K562 (cell line): ENCODE data around the gene ZEB2. TPM values are rescaled to one million over a fixed set of nuclear protein-coding genes. Genes with fewer than 3 reads are reported as not detected.

ENCODE experiments used
- ARID1B ChIP-seq: fragments of 450-650 bp; IDR thresholded peaks from 2 replicates; pipeline ENCODE4 v1.6.1; 2016; ENCODE audit warnings: antibody characterized with exemption, mild to moderate bottlenecking, inconsistent platforms
- ESRRB ChIP-seq: fragments of 250-450 bp; sonication (Bioruptor Pico); IDR thresholded peaks from 2 replicates; pipeline ENCODE4 v1.5.0; 2020; ENCODE audit warnings: mild to moderate bottlenecking, moderate library complexity, borderline replicate concordance
- GABPA ChIP-seq: fragments of 200-800 bp; sonication (Bioruptor generic); conservative IDR thresholded peaks from 2 replicates; pipeline ENCODE4 v1.6.1; 2016; ENCODE audit warnings: low read depth, missing genetic modification characterization, missing compliant biosample characterization
- JUND ChIP-seq, 2 experiments: IDR thresholded peaks; 2 replicates in 1 of 2; 3 replicates in 1 of 2; pipeline ENCODE4 v1.6.1; 2011; ENCODE audit warnings: borderline replicate concordance in 2 of 2, low read depth in 2 of 2, low read length in 2 of 2, improper control_type of control experiment in 1 of 2, missing biosample characterization in 1 of 2, missing genetic modification characterization in 1 of 2, missing genetic modification reagents in 1 of 2
- KLF13 ChIP-seq: fragments of 450-650 bp; IDR thresholded peaks from 2 replicates; pipeline ENCODE4 v1.6.1; 2016; ENCODE audit warnings: missing genetic modification characterization, low read depth, mild to moderate bottlenecking, missing compliant biosample characterization, moderate library complexity, borderline replicate concordance
- TARDBP ChIP-seq: fragments of 450-650 bp; IDR thresholded peaks from 2 replicates; pipeline ENCODE4 v1.6.1; 2016
- TEAD4 ChIP-seq, 2 experiments: sonication (generic) in 1 of 2; formaldehyde crosslinking in 1 of 2; IDR thresholded peaks; 2 replicates each; pipeline versions ENCODE4 v1.6.1 to v1.8.0; 2012 to 2022; ENCODE audit warnings: borderline replicate concordance in 1 of 2, inconsistent platforms in 1 of 2, low read length in 1 of 2, mild to moderate bottlenecking in 1 of 2, missing genetic modification reagents in 1 of 2
- ZNF41 ChIP-seq: fragments of 250-450 bp; sonication (Bioruptor Pico); conservative IDR thresholded peaks from 2 replicates; pipeline ENCODE4 v1.4.0; 2020; ENCODE audit warnings: mild to moderate bottlenecking
- polyA plus RNA-seq, 8 experiments: library from polyadenylated mRNA; depleted of rRNA in 4 of 8; stranded (reverse) in 5 of 8; unstranded in 3 of 8; fragments of >200 nt; fragmentation: Nextera tagmentation in 2 of 8; fragmentation: Illumina TruSeq in 1 of 8; extraction: Ambion mirVana in 2 of 8; extraction: Trizol in 1 of 8; gene quantifications; 2 replicates each; pipeline versions ENCODE4 v1.2.1 to v1.2.3, GENCODE V29; 2011 to 2014; ENCODE audit warnings: inconsistent platforms in 1 of 8, missing spikeins in 1 of 8
- total RNA-seq, 7 experiments: library from RNA; depleted of rRNA in 6 of 7; stranded (reverse); fragments of >200 nt in 6 of 7; fragmentation: Illumina TruSeq in 2 of 7; extraction: Trizol in 2 of 7; gene quantifications; 2 replicates each; pipeline versions ENCODE4 v1.2.1 to v1.2.3, GENCODE V29; 2011 to 2021; ENCODE audit warnings: low replicate concordance in 1 of 7
- TF ChIP-seq, protein P1 (sequence below): fragments of 250-450 bp; sonication (Bioruptor Pico); IDR thresholded peaks from 2 replicates; pipeline ENCODE4 v1.5.0; 2021
- TF ChIP-seq, protein P2 (sequence below): fragments of 200-600 bp; sonication (generic); IDR thresholded peaks from one replicate; pipeline ENCODE4 v1.6.1; 2012; ENCODE audit warnings: mild to moderate bottlenecking, low read depth, low read length, inconsistent platforms
- TF ChIP-seq, protein P3 (sequence below): fragments of 450-650 bp; IDR thresholded peaks from 2 replicates; pipeline ENCODE4 v1.6.1; 2014; ENCODE audit warnings: low read depth, mild to moderate bottlenecking, moderate library complexity, borderline replicate concordance

Gene ZEB2
- total and polyA plus RNA-seq, 9 of the 15 experiments (the other 6 are each of a cell fraction or from before 2014, with no cell fraction given) = 15.1 to 113 (median 72.3) TPM

DNA sequence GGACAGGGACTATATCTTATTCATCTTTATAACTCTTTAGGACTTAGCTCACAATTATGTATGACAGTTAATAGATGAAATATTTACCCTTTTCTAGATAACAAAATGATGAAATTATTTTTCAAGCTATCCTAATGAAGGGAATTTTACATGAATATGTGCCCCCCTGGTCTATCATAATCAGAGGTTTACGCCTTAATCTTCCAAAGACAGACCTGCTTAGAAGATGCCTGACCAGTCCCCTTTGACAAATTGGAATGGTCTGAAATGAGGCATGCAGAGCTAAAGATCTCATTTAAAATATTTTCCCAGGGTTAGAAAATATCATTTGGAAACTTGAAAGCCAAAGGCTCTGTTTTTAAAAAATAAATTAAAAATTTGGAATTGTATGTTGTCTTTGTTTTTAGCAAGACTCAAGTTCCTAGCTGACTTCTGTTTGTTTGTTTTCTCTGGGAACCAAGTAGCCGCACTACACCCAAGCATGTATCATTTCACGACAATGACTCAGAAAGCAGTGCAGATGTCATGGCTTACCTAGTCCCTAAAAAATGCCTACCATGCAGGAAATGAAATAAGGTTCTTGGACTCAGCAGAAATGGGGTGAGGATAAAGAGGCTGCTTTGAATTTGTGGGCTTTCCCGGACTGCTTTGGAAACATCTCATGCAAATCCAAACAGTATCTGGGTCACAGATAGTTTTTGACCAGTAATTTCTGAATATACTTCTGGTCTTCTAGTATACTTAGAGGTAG, 162.1 kb downstream of the ZEB2 start (continued):
- TF ChIP-seq, protein P1, sequence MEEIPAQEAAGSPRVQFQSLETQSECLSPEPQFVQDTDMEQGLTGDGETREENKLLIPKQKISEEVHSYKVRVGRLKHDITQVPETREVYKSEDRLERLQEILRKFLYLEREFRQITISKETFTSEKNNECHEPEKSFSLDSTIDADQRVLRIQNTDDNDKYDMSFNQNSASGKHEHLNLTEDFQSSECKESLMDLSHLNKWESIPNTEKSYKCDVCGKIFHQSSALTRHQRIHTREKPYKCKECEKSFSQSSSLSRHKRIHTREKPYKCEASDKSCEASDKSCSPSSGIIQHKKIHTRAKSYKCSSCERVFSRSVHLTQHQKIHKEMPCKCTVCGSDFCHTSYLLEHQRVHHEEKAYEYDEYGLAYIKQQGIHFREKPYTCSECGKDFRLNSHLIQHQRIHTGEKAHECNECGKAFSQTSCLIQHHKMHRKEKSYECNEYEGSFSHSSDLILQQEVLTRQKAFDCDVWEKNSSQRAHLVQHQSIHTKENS (CRISPR knock-in tag) = no peak
- no peak for TF ChIP-seq ZNF41 (CRISPR knock-in tag)
- TF ChIP-seq GABPA = no peak
- TF ChIP-seq TEAD4 (IDR thresholded peaks at IDR 0.05; ENCODE audit: low read length) = peak; percentile 55; the same call in 1 of the 2 replicates
- no peak for TF ChIP-seq TEAD4 (CRISPR knock-in tag; IDR thresholded peaks at IDR 0.05; ENCODE audit: borderline replicate concordance)
- peak; percentile 59 for TF ChIP-seq ARID1B
- TF ChIP-seq, protein P2, sequence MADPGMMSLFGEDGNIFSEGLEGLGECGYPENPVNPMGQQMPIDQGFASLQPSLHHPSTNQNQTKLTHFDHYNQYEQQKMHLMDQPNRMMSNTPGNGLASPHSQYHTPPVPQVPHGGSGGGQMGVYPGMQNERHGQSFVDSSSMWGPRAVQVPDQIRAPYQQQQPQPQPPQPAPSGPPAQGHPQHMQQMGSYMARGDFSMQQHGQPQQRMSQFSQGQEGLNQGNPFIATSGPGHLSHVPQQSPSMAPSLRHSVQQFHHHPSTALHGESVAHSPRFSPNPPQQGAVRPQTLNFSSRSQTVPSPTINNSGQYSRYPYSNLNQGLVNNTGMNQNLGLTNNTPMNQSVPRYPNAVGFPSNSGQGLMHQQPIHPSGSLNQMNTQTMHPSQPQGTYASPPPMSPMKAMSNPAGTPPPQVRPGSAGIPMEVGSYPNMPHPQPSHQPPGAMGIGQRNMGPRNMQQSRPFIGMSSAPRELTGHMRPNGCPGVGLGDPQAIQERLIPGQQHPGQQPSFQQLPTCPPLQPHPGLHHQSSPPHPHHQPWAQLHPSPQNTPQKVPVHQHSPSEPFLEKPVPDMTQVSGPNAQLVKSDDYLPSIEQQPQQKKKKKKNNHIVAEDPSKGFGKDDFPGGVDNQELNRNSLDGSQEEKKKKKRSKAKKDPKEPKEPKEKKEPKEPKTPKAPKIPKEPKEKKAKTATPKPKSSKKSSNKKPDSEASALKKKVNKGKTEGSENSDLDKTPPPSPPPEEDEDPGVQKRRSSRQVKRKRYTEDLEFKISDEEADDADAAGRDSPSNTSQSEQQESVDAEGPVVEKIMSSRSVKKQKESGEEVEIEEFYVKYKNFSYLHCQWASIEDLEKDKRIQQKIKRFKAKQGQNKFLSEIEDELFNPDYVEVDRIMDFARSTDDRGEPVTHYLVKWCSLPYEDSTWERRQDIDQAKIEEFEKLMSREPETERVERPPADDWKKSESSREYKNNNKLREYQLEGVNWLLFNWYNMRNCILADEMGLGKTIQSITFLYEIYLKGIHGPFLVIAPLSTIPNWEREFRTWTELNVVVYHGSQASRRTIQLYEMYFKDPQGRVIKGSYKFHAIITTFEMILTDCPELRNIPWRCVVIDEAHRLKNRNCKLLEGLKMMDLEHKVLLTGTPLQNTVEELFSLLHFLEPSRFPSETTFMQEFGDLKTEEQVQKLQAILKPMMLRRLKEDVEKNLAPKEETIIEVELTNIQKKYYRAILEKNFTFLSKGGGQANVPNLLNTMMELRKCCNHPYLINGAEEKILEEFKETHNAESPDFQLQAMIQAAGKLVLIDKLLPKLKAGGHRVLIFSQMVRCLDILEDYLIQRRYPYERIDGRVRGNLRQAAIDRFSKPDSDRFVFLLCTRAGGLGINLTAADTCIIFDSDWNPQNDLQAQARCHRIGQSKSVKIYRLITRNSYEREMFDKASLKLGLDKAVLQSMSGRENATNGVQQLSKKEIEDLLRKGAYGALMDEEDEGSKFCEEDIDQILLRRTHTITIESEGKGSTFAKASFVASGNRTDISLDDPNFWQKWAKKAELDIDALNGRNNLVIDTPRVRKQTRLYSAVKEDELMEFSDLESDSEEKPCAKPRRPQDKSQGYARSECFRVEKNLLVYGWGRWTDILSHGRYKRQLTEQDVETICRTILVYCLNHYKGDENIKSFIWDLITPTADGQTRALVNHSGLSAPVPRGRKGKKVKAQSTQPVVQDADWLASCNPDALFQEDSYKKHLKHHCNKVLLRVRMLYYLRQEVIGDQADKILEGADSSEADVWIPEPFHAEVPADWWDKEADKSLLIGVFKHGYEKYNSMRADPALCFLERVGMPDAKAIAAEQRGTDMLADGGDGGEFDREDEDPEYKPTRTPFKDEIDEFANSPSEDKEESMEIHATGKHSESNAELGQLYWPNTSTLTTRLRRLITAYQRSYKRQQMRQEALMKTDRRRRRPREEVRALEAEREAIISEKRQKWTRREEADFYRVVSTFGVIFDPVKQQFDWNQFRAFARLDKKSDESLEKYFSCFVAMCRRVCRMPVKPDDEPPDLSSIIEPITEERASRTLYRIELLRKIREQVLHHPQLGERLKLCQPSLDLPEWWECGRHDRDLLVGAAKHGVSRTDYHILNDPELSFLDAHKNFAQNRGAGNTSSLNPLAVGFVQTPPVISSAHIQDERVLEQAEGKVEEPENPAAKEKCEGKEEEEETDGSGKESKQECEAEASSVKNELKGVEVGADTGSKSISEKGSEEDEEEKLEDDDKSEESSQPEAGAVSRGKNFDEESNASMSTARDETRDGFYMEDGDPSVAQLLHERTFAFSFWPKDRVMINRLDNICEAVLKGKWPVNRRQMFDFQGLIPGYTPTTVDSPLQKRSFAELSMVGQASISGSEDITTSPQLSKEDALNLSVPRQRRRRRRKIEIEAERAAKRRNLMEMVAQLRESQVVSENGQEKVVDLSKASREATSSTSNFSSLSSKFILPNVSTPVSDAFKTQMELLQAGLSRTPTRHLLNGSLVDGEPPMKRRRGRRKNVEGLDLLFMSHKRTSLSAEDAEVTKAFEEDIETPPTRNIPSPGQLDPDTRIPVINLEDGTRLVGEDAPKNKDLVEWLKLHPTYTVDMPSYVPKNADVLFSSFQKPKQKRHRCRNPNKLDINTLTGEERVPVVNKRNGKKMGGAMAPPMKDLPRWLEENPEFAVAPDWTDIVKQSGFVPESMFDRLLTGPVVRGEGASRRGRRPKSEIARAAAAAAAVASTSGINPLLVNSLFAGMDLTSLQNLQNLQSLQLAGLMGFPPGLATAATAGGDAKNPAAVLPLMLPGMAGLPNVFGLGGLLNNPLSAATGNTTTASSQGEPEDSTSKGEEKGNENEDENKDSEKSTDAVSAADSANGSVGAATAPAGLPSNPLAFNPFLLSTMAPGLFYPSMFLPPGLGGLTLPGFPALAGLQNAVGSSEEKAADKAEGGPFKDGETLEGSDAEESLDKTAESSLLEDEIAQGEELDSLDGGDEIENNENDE = no peak
- no peak for TF ChIP-seq KLF13 (tag)
- TF ChIP-seq ESRRB (CRISPR knock-in tag) = no peak
- no peak for TF ChIP-seq TARDBP
- TF ChIP-seq, protein P3, sequence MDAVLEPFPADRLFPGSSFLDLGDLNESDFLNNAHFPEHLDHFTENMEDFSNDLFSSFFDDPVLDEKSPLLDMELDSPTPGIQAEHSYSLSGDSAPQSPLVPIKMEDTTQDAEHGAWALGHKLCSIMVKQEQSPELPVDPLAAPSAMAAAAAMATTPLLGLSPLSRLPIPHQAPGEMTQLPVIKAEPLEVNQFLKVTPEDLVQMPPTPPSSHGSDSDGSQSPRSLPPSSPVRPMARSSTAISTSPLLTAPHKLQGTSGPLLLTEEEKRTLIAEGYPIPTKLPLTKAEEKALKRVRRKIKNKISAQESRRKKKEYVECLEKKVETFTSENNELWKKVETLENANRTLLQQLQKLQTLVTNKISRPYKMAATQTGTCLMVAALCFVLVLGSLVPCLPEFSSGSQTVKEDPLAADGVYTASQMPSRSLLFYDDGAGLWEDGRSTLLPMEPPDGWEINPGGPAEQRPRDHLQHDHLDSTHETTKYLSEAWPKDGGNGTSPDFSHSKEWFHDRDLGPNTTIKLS = no peak
- peak; percentile 82 for TF ChIP-seq JUND (IDR thresholded peaks at IDR 0.05; ENCODE audit: borderline replicate concordance, low read depth, low read length)
- peak; percentile 89; the same call in 2 of the 3 replicates for TF ChIP-seq JUND (tag; IDR thresholded peaks at IDR 0.05; ENCODE audit: borderline replicate concordance, low read depth, low read length)
